CD14-positive monocyte (primary cell): ENCODE results near the gene RPL19. TPM values are rescaled to one million over a fixed set of nuclear protein-coding genes. Genes with fewer than 3 reads are reported as not detected.
A peak's percentile ranks its signal among the peaks of the same experiment; 100 is the strongest.

ENCODE experiments used
- DNase-seq, 3 donors: peaks; one replicate each; pipeline ENCODE4 v3.0.0-alpha.2; 2011 to 2022
- H2AFZ ChIP-seq: 2 replicates; pipeline ENCODE4 v1.6.0; 2012; ENCODE audit warnings: mild to moderate bottlenecking, low read depth, low read length, inconsistent platforms; ENCODE audit not compliant: insufficient read depth, poor library complexity, severe bottlenecking
- H3K27ac ChIP-seq, 2 donors: 1 replicate in 1 of 2; 2 replicates in 1 of 2; pipeline ENCODE4 v1.5.1; 2012 to 2013; ENCODE audit warnings: low read length in 2 of 2, control low read depth in 1 of 2, inconsistent platforms in 1 of 2, low read depth in 1 of 2, mild to moderate bottlenecking in 1 of 2
- H3K27me3 ChIP-seq, 2 donors: one replicate each; pipeline versions ENCODE4 v1.6.0 to v1.6.1; 2011 to 2013; ENCODE audit warnings: low read length in 2 of 2; ENCODE audit not compliant: control insufficient read depth in 2 of 2, insufficient read depth in 2 of 2
- H3K36me3 ChIP-seq, 2 donors: replicated peaks in 1 of 2; 1 replicate in 1 of 2; 2 replicates in 1 of 2; pipeline versions ENCODE4 v1.5.1 to v1.6.1; 2012 to 2013; ENCODE audit warnings: low read length in 2 of 2, control low read depth in 1 of 2, inconsistent platforms in 1 of 2, mild to moderate bottlenecking in 1 of 2; ENCODE audit not compliant: insufficient read depth in 2 of 2, control insufficient read depth in 1 of 2
- H3K4me1 ChIP-seq, 2 donors: 1 replicate in 1 of 2; 2 replicates in 1 of 2; pipeline versions ENCODE4 v1.5.1 to v1.6.1; 2012 to 2013; ENCODE audit warnings: low read length in 2 of 2, control low read depth in 1 of 2, inconsistent platforms in 1 of 2, mild to moderate bottlenecking in 1 of 2, moderate library complexity in 1 of 2; ENCODE audit not compliant: insufficient read depth in 2 of 2, control insufficient read depth in 1 of 2
- H3K4me2 ChIP-seq: replicated peaks from 2 replicates; pipeline ENCODE3; 2012; ENCODE audit warnings: low read length, moderate library complexity, mild to moderate bottlenecking; ENCODE audit not compliant: poor library complexity, severe bottlenecking; ENCODE audit errors: extremely low read depth
- H3K4me3 ChIP-seq, 3 experiments: fragments of 200-600 bp in 1 of 3; sonication (generic) in 1 of 3; replicated peaks in 1 of 3; 1 replicate in 2 of 3; 2 replicates in 1 of 3; pipeline ENCODE4 v1.5.1; 2011 to 2013; ENCODE audit warnings: low read length in 3 of 3, mild to moderate bottlenecking in 3 of 3, control low read depth in 2 of 3, low read depth in 2 of 3, inconsistent platforms in 1 of 3, moderate library complexity in 1 of 3
- H3K79me2 ChIP-seq: 2 replicates; pipeline ENCODE4 v1.6.0; 2012; ENCODE audit warnings: mild to moderate bottlenecking, control low read depth, inconsistent platforms, low read length, moderate library complexity; ENCODE audit not compliant: insufficient read depth
- H3K9ac ChIP-seq: 2 replicates; pipeline ENCODE4 v1.6.0; 2017; ENCODE audit warnings: low read length, mild to moderate bottlenecking; ENCODE audit not compliant: insufficient read depth, poor library complexity, severe bottlenecking
- H3K9me3 ChIP-seq, 2 donors: replicated peaks in 1 of 2; 1 replicate in 1 of 2; 2 replicates in 1 of 2; pipeline versions ENCODE4 v1.5.1 to v1.6.1; 2012 to 2013; ENCODE audit warnings: low read length in 2 of 2, control low read depth in 1 of 2; ENCODE audit not compliant: control insufficient read depth in 1 of 2, insufficient read depth in 1 of 2
- H4K20me1 ChIP-seq: 2 replicates; pipeline ENCODE4 v1.6.0; 2012; ENCODE audit warnings: mild to moderate bottlenecking, low read length, control low read depth, moderate library complexity; ENCODE audit not compliant: insufficient read depth
- H3K27ac Mint-ChIP-seq, 7 donors: one replicate each; pipeline ENCODE4 v1.8.0; 2020; ENCODE audit warnings: mild to moderate bottlenecking in 7 of 7, mixed read lengths in 7 of 7, moderate library complexity in 6 of 7, inconsistent platforms in 2 of 7
- H3K27me3 Mint-ChIP-seq, 3 donors: one replicate each; pipeline ENCODE4 v1.8.0; 2021 to 2022; ENCODE audit warnings: low read depth in 3 of 3, mild to moderate bottlenecking in 3 of 3, mixed read lengths in 3 of 3, moderate library complexity in 3 of 3, inconsistent platforms in 1 of 3
- H3K36me3 Mint-ChIP-seq, 2 donors: one replicate each; pipeline ENCODE4 v1.8.0; 2020; ENCODE audit warnings: mixed read lengths in 2 of 2, inconsistent platforms in 1 of 2, mild to moderate bottlenecking in 1 of 2
- H3K4me1 Mint-ChIP-seq: one replicate; pipeline ENCODE4 v1.8.0; 2020; ENCODE audit warnings: mild to moderate bottlenecking, mixed read lengths
- H3K4me3 Mint-ChIP-seq, 2 donors: one replicate each; pipeline ENCODE4 v1.8.0; 2020; ENCODE audit warnings: mild to moderate bottlenecking in 2 of 2, mixed read lengths in 2 of 2, moderate library complexity in 1 of 2
- H3K9me3 Mint-ChIP-seq, 7 donors: one replicate each; pipeline ENCODE4 v1.8.0; 2020 to 2022; ENCODE audit warnings: mixed read lengths in 7 of 7, mild to moderate bottlenecking in 6 of 7, moderate library complexity in 6 of 7, inconsistent platforms in 2 of 7
- WGBS: methylation state at CpG from one replicate; pipeline ENCODE4 v1.1.5; 2013; ENCODE audit warnings: missing lambda C conversion rate; ENCODE audit not compliant: insufficient coverage; 5-methylcytosine and 5-hydroxymethylcytosine counted together
- intact Hi-C, 2 donors: fragments of 100-400 bp; cut with micrococcal nuclease; formaldehyde crosslinking; loops; one replicate each; pipeline versions ENCODE4 v1.15.0 to v1.15.1; 2023
- polyA plus RNA-seq, 3 donors: library from polyadenylated mRNA; depleted of rRNA in 1 of 3; unstranded in 2 of 3; stranded (reverse) in 1 of 3; fragments of 300-500 nt in 2 of 3; fragments of >200 nt in 1 of 3; fragmentation: Illumina TruSeq in 2 of 3; gene quantifications; 1 replicate in 2 of 3; 2 replicates in 1 of 3; pipeline ENCODE4 v1.2.3, GENCODE V29; 2012 to 2021
- TF ChIP-seq, protein P1 (sequence below): fragments of 200-600 bp; IDR thresholded peaks from one replicate; pipeline ENCODE4 v1.8.0; 2022; ENCODE audit warnings: antibody characterized with exemption, mild to moderate bottlenecking

RPL19 gene
- polyA plus RNA-seq, 3 donors: 1,069 to 1,809 (median 1,232) TPM

DNA sequence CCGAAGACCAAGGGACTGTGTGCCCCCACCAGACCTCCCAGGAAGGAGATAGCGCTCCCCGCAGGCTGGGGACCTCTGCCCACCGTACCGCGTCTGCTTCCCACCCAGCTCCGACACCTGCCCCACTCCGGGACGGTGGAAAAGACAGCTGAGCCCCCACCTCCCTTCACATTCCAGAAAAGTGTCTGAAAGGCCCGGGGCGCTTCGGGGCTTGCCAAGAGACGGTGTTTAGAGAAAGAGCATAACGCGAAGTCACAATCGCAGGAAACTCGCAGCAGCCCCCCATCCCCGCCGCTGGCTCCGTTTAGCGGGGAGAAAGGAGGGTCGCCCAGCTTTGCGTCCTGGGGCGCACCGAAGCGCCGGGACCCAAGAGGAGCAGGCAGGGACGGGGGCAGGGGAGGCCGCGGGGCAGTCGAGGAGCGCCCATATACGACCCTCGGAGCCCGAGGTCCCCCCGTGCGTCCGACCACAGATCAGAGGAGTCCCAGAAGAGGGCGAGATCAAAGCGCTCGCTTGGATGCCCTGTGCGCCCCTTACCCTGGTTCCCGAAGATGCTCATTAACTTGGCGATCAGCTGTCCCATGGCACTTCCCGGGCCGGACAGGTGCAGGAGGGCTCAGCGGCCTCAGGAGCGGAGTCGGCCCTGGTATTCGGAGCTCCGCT, 34.8 kb upstream of the RPL19 start:
- Histone ChIP-seq H3K79me2 (peaks cover 14% of the 10 kb centered on the region), H3K9ac (peak overlapping the region; percentile 58), H3K4me1 (peaks cover 65 to 77% of the 10 kb centered on the region in 2 donors), H3K27me3 (no peaks in the 10 kb centered on the region), H4K20me1 (no peaks in the 10 kb centered on the region), H3K27ac (peak overlapping the region; percentile 3 to 46), H2AFZ (peak overlapping the region; percentile 96), H3K4me3 (peak overlapping the region; percentile 56 to 92 (median 72)), H3K9me3 (no peaks in the 10 kb centered on the region), H3K4me2 (peak overlapping the region; percentile 85), H3K36me3 (no peaks in the 10 kb centered on the region)
- TF ChIP-seq, protein P1, sequence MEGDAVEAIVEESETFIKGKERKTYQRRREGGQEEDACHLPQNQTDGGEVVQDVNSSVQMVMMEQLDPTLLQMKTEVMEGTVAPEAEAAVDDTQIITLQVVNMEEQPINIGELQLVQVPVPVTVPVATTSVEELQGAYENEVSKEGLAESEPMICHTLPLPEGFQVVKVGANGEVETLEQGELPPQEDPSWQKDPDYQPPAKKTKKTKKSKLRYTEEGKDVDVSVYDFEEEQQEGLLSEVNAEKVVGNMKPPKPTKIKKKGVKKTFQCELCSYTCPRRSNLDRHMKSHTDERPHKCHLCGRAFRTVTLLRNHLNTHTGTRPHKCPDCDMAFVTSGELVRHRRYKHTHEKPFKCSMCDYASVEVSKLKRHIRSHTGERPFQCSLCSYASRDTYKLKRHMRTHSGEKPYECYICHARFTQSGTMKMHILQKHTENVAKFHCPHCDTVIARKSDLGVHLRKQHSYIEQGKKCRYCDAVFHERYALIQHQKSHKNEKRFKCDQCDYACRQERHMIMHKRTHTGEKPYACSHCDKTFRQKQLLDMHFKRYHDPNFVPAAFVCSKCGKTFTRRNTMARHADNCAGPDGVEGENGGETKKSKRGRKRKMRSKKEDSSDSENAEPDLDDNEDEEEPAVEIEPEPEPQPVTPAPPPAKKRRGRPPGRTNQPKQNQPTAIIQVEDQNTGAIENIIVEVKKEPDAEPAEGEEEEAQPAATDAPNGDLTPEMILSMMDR: no peak
- Mint-ChIP-seq H3K4me3 (peak overlapping the region; percentile 98 to 99), H3K27ac (peak overlapping the region; percentile 46 to 88 (median 77)), H3K36me3 (no peaks in the 10 kb centered on the region), H3K27me3 (peaks cover 0 to 3% (median 2%) of the 10 kb centered on the region in 3 donors), H3K9me3 (peaks cover 0 to 7% (median 3%) of the 10 kb centered on the region in 7 donors), H3K4me1 (peaks cover 71% of the 10 kb centered on the region)
- 5% methylated on average over 49 of the region's 51 CpGs for WGBS
- DNase-seq: no peak
- intact Hi-C loops: loop anchor here (2.0 to 10.0 kb wide), 4 partner anchors 31 to 178 kb away; partner anchors contain the start of gene CACNB1 (in 1 of the 2)

DNA sequence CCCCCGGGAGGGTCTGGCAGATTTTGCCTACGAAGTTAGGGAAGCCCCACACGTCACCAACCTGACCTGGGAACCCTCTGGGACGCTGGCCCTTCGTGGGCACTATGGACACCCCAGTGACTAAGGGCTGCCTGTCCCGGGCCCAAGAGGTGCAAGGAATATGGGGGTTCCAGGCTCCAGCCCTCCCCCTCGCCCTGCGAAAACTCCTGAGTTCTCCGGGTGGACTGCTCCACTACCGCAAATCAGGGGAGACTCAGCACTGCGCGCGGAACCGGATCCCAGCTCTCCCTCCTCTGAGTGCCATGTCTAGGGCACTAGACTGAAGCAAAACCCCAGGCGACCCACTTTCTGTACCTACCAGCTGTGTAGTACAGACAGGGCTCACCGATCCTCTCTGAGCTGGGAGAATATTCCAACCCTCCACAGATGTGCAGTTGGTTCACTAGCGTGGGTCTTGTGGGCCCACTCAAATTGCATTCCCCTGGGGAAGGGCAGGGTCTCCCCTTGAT, 34.2 kb upstream of the RPL19 start, which contains the start of gene ARL5C:
TSS of gene ARL5C (minus strand) at position 321 of the 509 bp plus-strand sequence. CDS start 401 bp downstream, outside the sequence.
- TF ChIP-seq, protein P1: no peak
- peak within 1 kb of the TSS; percentile 58 for H3K9ac ChIP-seq
- no peaks in the 10 kb centered on the region for H3K36me3 ChIP-seq
- H2AFZ ChIP-seq: peak within 1 kb of the TSS; percentile 96
- peak within 1 kb of the TSS; percentile 46 to 88 (median 77) for H3K27ac Mint-ChIP-seq
- H3K27me3 ChIP-seq: no peaks in the 10 kb centered on the region
- no peaks in the 10 kb centered on the region for H3K36me3 Mint-ChIP-seq
- H3K27me3 Mint-ChIP-seq: peaks cover 0 to 3% (median 3%) of the 10 kb centered on the region in 3 donors
- H3K4me2 ChIP-seq: peak within 1 kb of the TSS; percentile 85
- peaks cover 71% of the 10 kb centered on the region for H3K4me1 Mint-ChIP-seq
- peak within 1 kb of the TSS; percentile 3 to 46 for H3K27ac ChIP-seq
- intact Hi-C loops: loop anchor here (2.0 to 10.0 kb wide), 4 partner anchors 31 to 179 kb away; partner anchors contain the start of gene CACNB1 (in 1 of the 2)
- H3K9me3 Mint-ChIP-seq: peaks cover 0 to 7% (median 3%) of the 10 kb centered on the region in 7 donors
- no peaks in the 10 kb centered on the region for H4K20me1 ChIP-seq
- H3K4me1 ChIP-seq: peaks cover 60 to 75% of the 10 kb centered on the region in 2 donors
- peak within 1 kb of the TSS; percentile 98 to 99 for H3K4me3 Mint-ChIP-seq
- peak in 1 of 3 donors; percentile 46 for DNase-seq
- peak within 1 kb of the TSS; percentile 56 to 92 (median 72) for H3K4me3 ChIP-seq
- peaks cover 14% of the 10 kb centered on the region for H3K79me2 ChIP-seq
- WGBS: 23% methylated on average over 11 of the region's 17 CpGs
- no peaks in the 10 kb centered on the region for H3K9me3 ChIP-seq
